ENCODE measurements around the gene CFAP141.

Gene CFAP141

DNA sequence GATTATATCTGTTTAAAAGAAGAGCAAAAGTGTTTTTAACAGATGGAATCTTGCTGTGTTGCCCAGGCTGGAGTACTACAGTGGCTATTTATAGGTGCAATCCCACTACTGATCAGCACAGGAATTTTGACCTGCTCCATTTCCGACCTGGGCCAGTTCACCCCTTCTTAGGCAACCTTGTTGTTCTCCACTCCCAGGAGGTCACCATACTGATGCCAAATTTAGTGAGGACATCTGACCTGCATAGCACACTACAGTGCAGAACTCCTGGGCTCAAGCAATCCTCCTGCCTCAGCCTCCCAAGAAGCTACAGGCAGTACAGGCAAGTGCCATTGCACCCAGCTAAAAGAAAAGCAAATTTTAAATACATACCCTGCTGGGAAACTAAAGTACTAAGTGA, 39.9 kb downstream of the CFAP141 start:
- Histone ChIP-seq H3K27me3 (ENCODE audit: control insufficient read depth in 1 of 2, insufficient read depth in 2 of 2, low read length in 2 of 2) (no peaks in the 10 kb centered on the region), H3K36me3 (ENCODE audit: insufficient read depth, low read length) (peaks cover 65% of the 10 kb centered on the region)

DNA sequence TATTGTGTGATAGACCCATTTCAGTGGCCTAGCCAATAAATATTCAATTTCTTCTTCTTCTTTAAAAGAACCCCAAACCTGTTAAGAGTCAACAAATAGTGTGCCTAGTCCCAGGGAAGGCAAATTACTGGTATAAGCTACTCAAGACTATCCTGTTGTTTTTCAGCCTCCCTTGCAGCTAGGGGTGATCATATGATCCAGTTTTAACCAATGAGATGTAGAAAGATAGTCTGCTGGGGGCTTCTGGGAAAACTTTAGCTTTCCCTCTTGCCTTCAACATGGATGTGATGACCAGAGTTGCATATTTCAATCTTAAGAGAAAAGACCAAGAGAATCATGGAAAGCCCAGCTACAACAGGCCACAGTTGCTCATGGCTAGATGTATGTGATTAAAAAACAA, 46.6 kb downstream of the CFAP141 start:
- peaks cover 39% of the 10 kb centered on the region for H3K36me3 ChIP-seq (ENCODE audit: insufficient read depth, low read length)
- peaks cover 17% of the 10 kb centered on the region for H3K4me1 ChIP-seq (ENCODE audit: insufficient read depth, low read length)
- H3K9ac ChIP-seq (ENCODE audit: low read length), result no peak overlapping the region
- H3K9me3 ChIP-seq (ENCODE audit: low read length), result no peaks in the 10 kb centered on the region
- H3K27me3 ChIP-seq (ENCODE audit: control insufficient read depth in 1 of 2, insufficient read depth in 2 of 2, low read length in 2 of 2), result no peaks in the 10 kb centered on the region
- no peak overlapping the region for H3K27ac ChIP-seq (ENCODE audit: low read depth, low read length)
- H3K4me3 ChIP-seq (ENCODE audit: low read depth in 1 of 2, low read length in 2 of 2), result no peak overlapping the region

More for the DNA sequence above, 39.9 kb downstream of the CFAP141 start:
- H3K9ac ChIP-seq (ENCODE audit: low read length), result no peak overlapping the region
- no peak overlapping the region for H3K4me3 ChIP-seq (ENCODE audit: low read depth in 1 of 2, low read length in 2 of 2)
- no peak overlapping the region for H3K27ac ChIP-seq (ENCODE audit: low read depth, low read length)
- no peaks in the 10 kb centered on the region for H3K4me1 ChIP-seq (ENCODE audit: insufficient read depth, low read length)
- H3K9me3 ChIP-seq (ENCODE audit: low read length), result no peaks in the 10 kb centered on the region

DNA sequence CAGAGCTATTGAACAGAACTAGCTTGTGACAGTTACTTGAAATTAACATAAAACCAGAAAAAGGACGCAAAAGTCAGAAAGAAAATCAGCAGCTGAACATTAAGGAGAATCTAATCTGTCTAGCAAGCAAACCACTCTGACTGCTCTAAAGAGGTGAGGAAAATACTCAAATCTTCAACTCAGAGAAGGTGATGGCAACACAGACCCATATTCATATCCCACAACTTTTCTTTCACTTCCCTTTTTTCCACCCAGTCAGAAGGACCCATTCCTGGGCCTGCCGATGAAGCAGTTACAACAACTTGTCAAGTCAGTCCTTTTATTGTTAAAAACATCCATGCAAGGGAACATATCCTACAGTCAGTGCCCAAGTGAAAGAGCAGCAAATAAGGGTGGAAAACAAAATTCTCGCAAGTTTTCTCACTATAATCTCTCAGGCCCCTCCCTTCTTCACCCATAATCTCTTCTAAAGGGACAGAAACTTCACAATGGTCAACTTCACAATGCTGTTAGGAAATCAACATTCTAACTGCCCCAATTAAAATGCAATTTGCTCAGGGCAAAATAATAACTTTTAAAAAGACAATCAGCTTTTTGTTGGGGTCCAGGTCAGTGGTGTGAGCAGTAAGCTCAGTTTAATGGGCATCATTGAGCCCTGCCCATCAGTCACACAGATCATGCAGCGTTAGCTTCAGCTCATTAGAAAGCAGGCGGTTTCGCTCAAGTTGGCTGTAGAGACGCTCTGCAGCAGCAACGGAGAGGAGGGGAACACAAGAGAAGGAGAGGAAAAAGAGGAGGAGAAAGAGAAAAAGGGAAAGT, 47.6 kb downstream of the CFAP141 start:
- no peak overlapping the region for H3K9ac ChIP-seq (ENCODE audit: low read length)
- no peak overlapping the region for H3K27ac ChIP-seq (ENCODE audit: low read depth, low read length)
- H3K4me1 ChIP-seq (ENCODE audit: insufficient read depth, low read length), result peaks cover 20% of the 10 kb centered on the region
- H3K4me3 ChIP-seq (ENCODE audit: low read depth in 1 of 2, low read length in 2 of 2), result no peak overlapping the region
- H3K9me3 ChIP-seq (ENCODE audit: low read length), result no peaks in the 10 kb centered on the region
- H3K27me3 ChIP-seq (ENCODE audit: control insufficient read depth in 1 of 2, insufficient read depth in 2 of 2, low read length in 2 of 2), result no peaks in the 10 kb centered on the region
- H3K36me3 ChIP-seq (ENCODE audit: insufficient read depth, low read length), result peaks cover 29% of the 10 kb centered on the region

DNA sequence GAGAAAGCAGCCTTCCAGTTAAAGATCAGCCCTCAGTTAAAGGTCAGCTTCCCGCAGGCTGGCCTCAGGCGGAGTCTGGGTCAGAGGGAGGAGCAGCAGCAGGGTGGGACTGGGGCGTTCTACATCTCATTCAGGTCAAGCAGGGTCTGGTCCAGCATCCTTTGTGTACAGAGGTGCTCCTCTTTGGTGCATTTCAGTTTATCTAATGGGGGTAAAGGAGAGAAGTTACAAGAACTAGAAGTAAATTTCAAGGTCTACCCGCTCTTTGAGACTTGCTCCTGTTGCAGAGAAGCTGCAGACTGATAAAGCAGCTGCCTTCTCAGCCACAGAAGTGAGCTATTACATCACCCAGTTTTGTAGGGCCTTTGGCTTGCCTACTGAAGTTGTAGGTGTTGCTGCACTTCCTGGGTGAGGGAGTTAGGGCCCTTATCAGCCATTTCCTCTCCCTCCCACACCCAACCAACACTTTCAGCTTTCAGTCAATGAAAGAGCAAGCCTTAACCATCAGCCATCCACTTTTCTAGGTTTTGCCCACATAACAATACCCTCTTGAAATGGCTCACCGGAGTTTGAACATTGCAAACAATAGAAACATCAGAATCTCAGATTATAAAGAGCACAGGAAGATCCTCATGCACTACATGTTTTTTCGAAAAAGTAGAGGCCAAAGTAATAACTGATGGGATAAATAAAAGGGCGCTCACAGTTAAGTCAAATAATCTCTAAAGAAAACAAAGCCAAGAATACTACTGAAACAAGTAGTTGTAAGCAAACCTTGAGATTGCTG, 48.4 kb downstream of the CFAP141 start:
- no peaks in the 10 kb centered on the region for H3K27me3 ChIP-seq (ENCODE audit: control insufficient read depth in 1 of 2, insufficient read depth in 2 of 2, low read length in 2 of 2)
- peaks cover 20% of the 10 kb centered on the region for H3K4me1 ChIP-seq (ENCODE audit: insufficient read depth, low read length)
- no peak overlapping the region for H3K27ac ChIP-seq (ENCODE audit: low read depth, low read length)
- no peaks in the 10 kb centered on the region for H3K9me3 ChIP-seq (ENCODE audit: low read length)
- H3K9ac ChIP-seq (ENCODE audit: low read length), result no peak overlapping the region
- peaks cover 29% of the 10 kb centered on the region for H3K36me3 ChIP-seq (ENCODE audit: insufficient read depth, low read length)
- H3K4me3 ChIP-seq (ENCODE audit: low read depth in 1 of 2, low read length in 2 of 2), result no peak overlapping the region

DNA sequence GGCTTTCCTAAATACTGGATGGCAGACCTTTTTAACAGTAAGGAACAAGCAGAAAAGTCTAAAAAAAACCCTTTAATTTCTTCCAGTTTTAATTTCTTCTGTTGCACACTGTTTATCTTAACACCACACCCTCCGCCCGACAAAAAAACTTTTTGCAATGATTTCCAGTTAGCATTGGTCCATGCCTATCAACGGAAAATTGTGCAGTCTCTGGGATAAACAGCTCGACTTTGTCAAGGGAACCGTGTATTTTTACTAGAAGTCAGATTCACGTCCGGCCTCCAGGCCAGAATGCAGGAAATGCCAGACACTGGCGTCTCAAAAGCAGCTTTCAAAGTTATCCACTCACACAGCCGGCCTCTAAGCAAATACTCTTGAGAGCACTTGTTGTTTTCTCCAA, 50.9 kb downstream of the CFAP141 start:
- Histone ChIP-seq H3K4me3 (ENCODE audit: low read depth in 1 of 2, low read length in 2 of 2) (no peak overlapping the region), H3K36me3 (ENCODE audit: insufficient read depth, low read length) (peaks cover 23% of the 10 kb centered on the region), H3K27ac (ENCODE audit: low read depth, low read length) (peak overlapping the region; percentile 49), H3K9ac (ENCODE audit: low read length) (no peak overlapping the region), H3K27me3 (ENCODE audit: control insufficient read depth in 1 of 2, insufficient read depth in 2 of 2, low read length in 2 of 2) (no peaks in the 10 kb centered on the region), H3K9me3 (ENCODE audit: low read length) (no peaks in the 10 kb centered on the region), H3K4me1 (ENCODE audit: insufficient read depth, low read length) (peaks cover 20% of the 10 kb centered on the region)

DNA sequence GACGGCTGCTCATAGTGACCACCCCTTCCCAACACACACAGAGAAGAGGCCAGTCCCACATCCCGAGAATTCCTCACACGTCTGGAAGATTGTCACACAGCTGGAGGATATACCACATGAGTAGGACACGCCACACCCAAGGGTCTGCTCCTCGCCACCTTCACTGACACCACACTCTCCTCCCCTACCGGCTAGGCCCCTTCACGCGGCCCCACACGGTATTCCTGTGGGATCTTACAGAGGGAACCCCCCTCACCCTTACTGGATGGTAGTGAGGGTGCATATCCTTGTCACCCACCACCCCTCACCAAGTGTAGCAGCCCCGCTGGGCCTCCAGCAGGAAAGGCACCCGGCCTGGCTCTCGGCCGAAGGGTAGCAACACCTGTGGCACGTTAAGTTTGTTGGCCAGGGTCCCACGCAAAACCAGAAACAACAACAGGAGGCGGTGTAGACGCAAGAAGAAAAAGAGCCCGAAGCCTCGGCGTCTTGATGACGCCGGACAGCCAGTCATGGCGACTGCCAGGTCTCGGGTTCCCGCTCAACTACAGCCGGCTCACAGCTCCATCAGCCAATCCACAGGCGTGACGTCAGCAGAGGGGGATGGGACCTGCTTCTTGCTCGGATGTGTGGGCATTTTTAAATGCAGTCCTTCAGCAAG, 51.5 kb downstream of the CFAP141 start, which contains the start of gene NUP210L:
NUP210L (minus strand) TSS at position 540 of the 658 bp plus-strand sequence.
- H3K9me3 ChIP-seq (ENCODE audit: low read length), result no peaks in the 10 kb centered on the region
- H3K4me1 ChIP-seq (ENCODE audit: insufficient read depth, low read length), result peaks cover 20% of the 10 kb centered on the region
- H3K4me3 ChIP-seq (ENCODE audit: low read depth in 1 of 2, low read length in 2 of 2), result no peak within 1 kb of the TSS
- no peak within 1 kb of the TSS for H3K9ac ChIP-seq (ENCODE audit: low read length)
- peaks cover 20% of the 10 kb centered on the region for H3K36me3 ChIP-seq (ENCODE audit: insufficient read depth, low read length)
- no peaks in the 10 kb centered on the region for H3K27me3 ChIP-seq (ENCODE audit: control insufficient read depth in 1 of 2, insufficient read depth in 2 of 2, low read length in 2 of 2)
- peak within 1 kb of the TSS; percentile 49 for H3K27ac ChIP-seq (ENCODE audit: low read depth, low read length)

DNA sequence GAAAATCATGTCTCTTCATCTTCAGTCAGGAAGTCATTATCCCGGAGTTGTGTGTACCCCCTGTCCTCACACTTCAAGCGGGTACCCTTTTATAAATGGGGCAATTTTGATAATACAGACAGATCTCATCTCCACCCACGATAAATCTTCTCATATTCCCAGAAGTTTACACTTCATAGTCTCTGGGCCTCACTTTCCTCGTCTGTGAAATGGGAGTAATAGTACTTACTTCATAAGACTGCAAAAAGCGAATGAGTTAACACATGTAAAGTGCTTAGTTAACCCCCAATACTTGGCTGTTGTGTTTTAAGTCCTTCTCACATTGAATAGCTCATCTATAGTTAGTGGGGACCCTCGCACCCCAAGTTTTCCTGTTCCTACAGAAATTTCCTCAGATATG, 52.1 kb downstream of the CFAP141 start:
- Histone ChIP-seq H3K4me3 (ENCODE audit: low read depth in 1 of 2, low read length in 2 of 2) (no peak overlapping the region), H3K36me3 (ENCODE audit: insufficient read depth, low read length) (peaks cover 15% of the 10 kb centered on the region), H3K9me3 (ENCODE audit: low read length) (no peaks in the 10 kb centered on the region), H3K27me3 (ENCODE audit: control insufficient read depth in 1 of 2, insufficient read depth in 2 of 2, low read length in 2 of 2) (no peaks in the 10 kb centered on the region), H3K4me1 (ENCODE audit: insufficient read depth, low read length) (peaks cover 20% of the 10 kb centered on the region), H3K27ac (ENCODE audit: low read depth, low read length) (no peak overlapping the region), H3K9ac (ENCODE audit: low read length) (no peak overlapping the region)

DNA sequence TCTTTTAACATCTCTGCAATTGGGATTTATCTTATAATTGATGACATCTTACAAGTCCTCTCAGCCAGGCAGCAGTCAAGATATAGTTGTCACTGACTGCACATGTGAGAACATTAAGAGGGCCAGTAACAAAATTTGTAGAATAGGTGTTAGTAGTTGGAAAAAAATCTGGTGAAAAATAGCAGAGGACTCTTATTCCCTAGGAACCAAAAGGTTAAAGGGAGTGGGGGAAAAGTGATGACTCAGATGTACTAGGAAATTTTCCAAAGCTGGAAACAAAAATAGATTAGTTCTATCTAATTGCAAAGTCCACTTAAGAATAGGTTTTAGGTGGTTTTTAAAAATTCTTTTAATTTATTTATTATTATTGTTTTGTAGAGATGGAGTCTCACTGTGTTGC, 54.8 kb downstream of the CFAP141 start:
- Histone ChIP-seq H3K27me3 (ENCODE audit: control insufficient read depth in 1 of 2, insufficient read depth in 2 of 2, low read length in 2 of 2) (no peaks in the 10 kb centered on the region), H3K9me3 (ENCODE audit: low read length) (no peaks in the 10 kb centered on the region), H3K36me3 (ENCODE audit: insufficient read depth, low read length) (no peaks in the 10 kb centered on the region), H3K27ac (ENCODE audit: low read depth, low read length) (no peak overlapping the region), H3K9ac (ENCODE audit: low read length) (no peak overlapping the region), H3K4me1 (ENCODE audit: insufficient read depth, low read length) (peaks cover 16% of the 10 kb centered on the region), H3K4me3 (ENCODE audit: low read depth in 1 of 2, low read length in 2 of 2) (no peak overlapping the region)
